ENCODE measurements around the gene WFS1. TPM values are rescaled to one million over a fixed set of nuclear protein-coding genes. Genes with fewer than 3 reads are reported as not detected.

WFS1 gene
- total and polyA plus RNA-seq, 2 of the 13 experiments (the other 11 are each of a cell fraction or from before 2014, with no cell fraction given) = 39.1 to 42.2 TPM

- H3K36me3 ChIP-seq (replicated peaks in 1 of 2; ENCODE audit: control insufficient read depth in 1 of 2, insufficient read depth in 2 of 2, low read length in 2 of 2) = no peaks in the 10 kb centered on the region
- 83% methylated on average over 6 of the region's 6 CpGs for WGBS (ENCODE audit: low lambda C conversion rate)
- H2AFZ ChIP-seq (ENCODE audit: low read length) = no peak overlapping the region
- peaks cover 43% of the 10 kb centered on the region for H3K4me1 ChIP-seq (ENCODE audit: insufficient read depth, low read length)
- intact Hi-C loops (cut with micrococcal nuclease; ENCODE audit: unreplicated experiment) (no loop called here), in situ Hi-C loops (cut with HindIII; ENCODE audit: extremely low pct_ligation_motif_present, low pct_unique_long_range_greater_than_20kb) (loop anchor here (10.0 kb wide), 1 partner anchor 213 kb away; no protein-coding TSS in a partner anchor)
- no peak overlapping the region for H3K4me2 ChIP-seq (ENCODE audit: low read depth, low read length)
- no peak for ATAC-seq
- TF ChIP-seq NCOA1 (CRISPR knock-in tag; IDR thresholded peaks at IDR 0.05) (0 out of 2 replicates have a peak, but pooled peaks have one; percentile 24), ATF3 (CRISPR knock-in tag; IDR thresholded peaks at IDR 0.05) (no peak), ZMYM3 (CRISPR knock-in tag; IDR thresholded peaks at IDR 0.05) (peak; percentile 35; the same call in 1 of the 2 replicates)
- no peak for DNase-seq (ENCODE audit: low spot score)
- H3K27me3 ChIP-seq (ENCODE audit: control insufficient read depth in 1 of 2, insufficient read depth in 2 of 2, low read length in 2 of 2) = peaks cover 0 to 18% of the 10 kb centered on the region in 2 experiments
- no peaks in the 10 kb centered on the region for H3K9me3 ChIP-seq (ENCODE audit: low read length)
- no TSS peak for BruUV-seq (replicated peaks)
- H4K20me1 ChIP-seq (ENCODE audit: insufficient read depth, low read length) = no peaks in the 10 kb centered on the region
- no peaks in the 10 kb centered on the region for H3K79me2 ChIP-seq (ENCODE audit: insufficient read depth, low read length)
- FAIRE-seq = no peak
- POLR2A ChIA-PET = interaction anchor here (1.0 to 1.5 kb wide), 4 partner anchors 11 to 243 kb away, joined by 3 to 4 read pairs (median 4); partner anchors contain the start of genes MAN2B2 and WFS1
- no peak overlapping the region for H3K9ac ChIP-seq (ENCODE audit: insufficient read depth, low read depth, low read length)
- CTCF ChIA-PET (ENCODE audit: low intra/inter-chr PET ratio, low total read pairs) = interaction anchor here (1.1 to 7.9 kb wide), 4 partner anchors 51 to 80 kb away, joined by 3 to 66 read pairs (median 8); no protein-coding TSS in a partner anchor
- no peak overlapping the region for H3K27ac ChIP-seq (ENCODE audit: extremely low read length, insufficient read depth, low read length)
- H3K4me3 ChIP-seq (replicated peaks in 1 of 3; ENCODE audit: insufficient read depth in 1 of 3, low read depth in 2 of 3, low read length in 3 of 3) = no peak overlapping the region
These were observed 61.8 kb downstream of the WFS1 start for GRCh38 chr4:6331468-6331867.

DNA sequence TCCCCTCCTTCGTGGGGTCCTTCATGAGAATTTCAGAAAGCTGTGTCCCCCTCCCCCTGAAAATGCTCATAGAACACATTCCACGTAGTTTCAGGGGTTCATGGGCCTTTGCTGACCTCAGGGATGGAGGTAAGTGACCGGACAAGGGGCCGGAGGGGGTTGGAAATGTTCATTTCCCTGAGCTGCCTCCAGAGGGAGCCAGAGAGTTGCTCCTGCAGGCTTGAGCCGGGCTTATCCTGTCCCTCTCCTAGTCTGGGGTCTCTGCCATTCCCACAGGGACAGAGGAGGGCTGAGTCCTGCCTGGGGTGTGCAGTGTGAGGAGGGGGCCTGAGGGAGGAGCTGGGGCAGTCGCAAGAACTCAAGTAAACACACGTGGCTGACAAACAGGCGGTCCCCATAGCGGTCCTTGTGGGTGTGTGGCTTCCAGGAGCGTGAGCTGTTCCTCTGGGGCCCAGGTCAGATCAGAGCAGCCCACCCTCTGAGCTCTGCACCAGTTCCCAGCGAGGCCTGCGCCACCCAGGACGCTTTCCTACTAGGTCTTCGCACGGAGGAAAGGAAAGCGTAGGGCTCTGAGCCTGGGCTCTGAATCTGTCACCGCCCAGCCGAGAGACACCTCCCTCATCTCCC lies 62.5 kb downstream of the WFS1 start:
- in situ Hi-C loops (cut with HindIII; ENCODE audit: extremely low pct_ligation_motif_present, low pct_unique_long_range_greater_than_20kb) = loop anchor here (10.0 kb wide), 1 partner anchor 213 kb away; no protein-coding TSS in a partner anchor
- DNase-seq (ENCODE audit: low spot score) = no peak
- TF ChIP-seq CTCF (CRISPR knock-in tag; IDR thresholded peaks at IDR 0.05) (peak; percentile 78), ZSCAN25 (CRISPR knock-in tag; IDR thresholded peaks at IDR 0.05) (no peak), ZNF839 (CRISPR knock-in tag; IDR thresholded peaks at IDR 0.05; ENCODE audit: borderline replicate concordance) (0 out of 2 replicates have a peak, but pooled peaks have one; percentile 30), ZNF747 (CRISPR knock-in tag; IDR thresholded peaks at IDR 0.05; ENCODE audit: borderline replicate concordance) (no peak), SMC3 (IDR thresholded peaks at IDR 0.05; ENCODE audit: low read length) (peak; percentile 37; the same call in 1 of the 2 replicates), ZFP41 (CRISPR knock-in tag; IDR thresholded peaks at IDR 0.05; ENCODE audit: borderline replicate concordance) (no peak)
- TF ChIP-seq, protein P1, sequence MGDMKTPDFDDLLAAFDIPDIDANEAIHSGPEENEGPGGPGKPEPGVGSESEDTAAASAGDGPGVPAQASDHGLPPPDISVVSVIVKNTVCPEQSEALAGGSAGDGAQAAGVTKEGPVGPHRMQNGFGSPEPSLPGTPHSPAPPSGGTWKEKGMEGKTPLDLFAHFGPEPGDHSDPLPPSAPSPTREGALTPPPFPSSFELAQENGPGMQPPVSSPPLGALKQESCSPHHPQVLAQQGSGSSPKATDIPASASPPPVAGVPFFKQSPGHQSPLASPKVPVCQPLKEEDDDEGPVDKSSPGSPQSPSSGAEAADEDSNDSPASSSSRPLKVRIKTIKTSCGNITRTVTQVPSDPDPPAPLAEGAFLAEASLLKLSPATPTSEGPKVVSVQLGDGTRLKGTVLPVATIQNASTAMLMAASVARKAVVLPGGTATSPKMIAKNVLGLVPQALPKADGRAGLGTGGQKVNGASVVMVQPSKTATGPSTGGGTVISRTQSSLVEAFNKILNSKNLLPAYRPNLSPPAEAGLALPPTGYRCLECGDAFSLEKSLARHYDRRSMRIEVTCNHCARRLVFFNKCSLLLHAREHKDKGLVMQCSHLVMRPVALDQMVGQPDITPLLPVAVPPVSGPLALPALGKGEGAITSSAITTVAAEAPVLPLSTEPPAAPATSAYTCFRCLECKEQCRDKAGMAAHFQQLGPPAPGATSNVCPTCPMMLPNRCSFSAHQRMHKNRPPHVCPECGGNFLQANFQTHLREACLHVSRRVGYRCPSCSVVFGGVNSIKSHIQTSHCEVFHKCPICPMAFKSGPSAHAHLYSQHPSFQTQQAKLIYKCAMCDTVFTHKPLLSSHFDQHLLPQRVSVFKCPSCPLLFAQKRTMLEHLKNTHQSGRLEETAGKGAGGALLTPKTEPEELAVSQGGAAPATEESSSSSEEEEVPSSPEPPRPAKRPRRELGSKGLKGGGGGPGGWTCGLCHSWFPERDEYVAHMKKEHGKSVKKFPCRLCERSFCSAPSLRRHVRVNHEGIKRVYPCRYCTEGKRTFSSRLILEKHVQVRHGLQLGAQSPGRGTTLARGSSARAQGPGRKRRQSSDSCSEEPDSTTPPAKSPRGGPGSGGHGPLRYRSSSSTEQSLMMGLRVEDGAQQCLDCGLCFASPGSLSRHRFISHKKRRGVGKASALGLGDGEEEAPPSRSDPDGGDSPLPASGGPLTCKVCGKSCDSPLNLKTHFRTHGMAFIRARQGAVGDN (CRISPR knock-in tag; IDR thresholded peaks at IDR 0.05) = 0 out of 2 replicates have a peak, but pooled peaks have one; percentile 20

More for the DNA sequence above, 62.5 kb downstream of the WFS1 start:
- BruUV-seq (replicated peaks) = no TSS peak
- no peak overlapping the region for H3K4me3 ChIP-seq (replicated peaks in 1 of 3; ENCODE audit: insufficient read depth in 1 of 3, low read depth in 2 of 3, low read length in 3 of 3)
- no peaks in the 10 kb centered on the region for H4K20me1 ChIP-seq (ENCODE audit: insufficient read depth, low read length)
- peaks cover 0 to 18% of the 10 kb centered on the region in 2 experiments for H3K27me3 ChIP-seq (ENCODE audit: control insufficient read depth in 1 of 2, insufficient read depth in 2 of 2, low read length in 2 of 2)
- POLR2A ChIA-PET = interaction anchor here (1.3 to 1.5 kb wide), 2 partner anchors 12 to 23 kb away, joined by 4 read pairs; no protein-coding TSS in a partner anchor
- intact Hi-C loops (cut with micrococcal nuclease; ENCODE audit: unreplicated experiment) = no loop called here
- H3K36me3 ChIP-seq (replicated peaks in 1 of 2; ENCODE audit: control insufficient read depth in 1 of 2, insufficient read depth in 2 of 2, low read length in 2 of 2) = no peaks in the 10 kb centered on the region
- H3K79me2 ChIP-seq (ENCODE audit: insufficient read depth, low read length) = no peaks in the 10 kb centered on the region
- H3K4me1 ChIP-seq (ENCODE audit: insufficient read depth, low read length) = peaks cover 39% of the 10 kb centered on the region
- CTCF ChIA-PET (ENCODE audit: low intra/inter-chr PET ratio, low total read pairs) = interaction anchor here (1.1 to 7.9 kb wide), 4 partner anchors 50 to 81 kb away, joined by 3 to 66 read pairs (median 8); no protein-coding TSS in a partner anchor
- peak; percentile 47 for ATAC-seq
- H3K9ac ChIP-seq (ENCODE audit: insufficient read depth, low read depth, low read length) = no peak overlapping the region
- no peak overlapping the region for H2AFZ ChIP-seq (ENCODE audit: low read length)
- FAIRE-seq = peak; percentile 43
- WGBS (ENCODE audit: low lambda C conversion rate) = 53% methylated on average over 11 of the region's 18 CpGs
- H3K9me3 ChIP-seq (ENCODE audit: low read length) = no peaks in the 10 kb centered on the region
- no peak overlapping the region for H3K27ac ChIP-seq (ENCODE audit: extremely low read length, insufficient read depth, low read length)
- no peak overlapping the region for H3K4me2 ChIP-seq (ENCODE audit: low read depth, low read length)
